K562 (cell line): ENCODE results near the gene PRDM16. TPM values are rescaled to one million over a fixed set of nuclear protein-coding genes. Genes with fewer than 3 reads are reported as not detected.

Experiments
- ATAC-seq: fragments of 200-7000 bp; cut with Tn5 transposase; 3 replicates; pipeline ENCODE4 v1.9.1; 2020; ENCODE audit warnings: moderate library complexity
- BruUV-seq: library from RNA; stranded (reverse); fragments of 400-500 nt; replicated peaks from 2 replicates; lab custom pipeline; 2021; lab: Mats Ljungman, UMichigan
- CTCF ChIA-PET: fragments of 300-600 bp; formaldehyde crosslinking; extraction: SDS; loops from one replicate; lab custom pipeline; 2021; ENCODE audit warnings: low intra/inter-chr PET ratio; lab: Yijun Ruan, JAX
- POLR2A ChIA-PET: fragments of 300-600, 350-650 bp; sonication (Branson Sonifier 250); formaldehyde crosslinking; extraction: SDS; loops from one replicate; lab custom pipeline; 2021; ENCODE audit warnings: antibody characterized with exemption, inconsistent platforms; lab: Yijun Ruan, JAX
- DNase-seq, 4 experiments: peaks; one replicate each; pipeline versions ENCODE4 v3.0.0 to v3.0.0-alpha.2; 2011 to 2018; ENCODE audit warnings: low spot score in 3 of 4, mixed read lengths in 3 of 4; ENCODE audit errors: extremely low read depth in 1 of 4
- FAIRE-seq: peaks from 2 replicates; lab custom pipeline; 2011; peaks lifted over from hg19 to GRCh38; lab: Jason Lieb, UNC
- H2AFZ ChIP-seq: 2 replicates; pipeline ENCODE4 v1.6.0; 2011; ENCODE audit warnings: low read depth, low read length, control low read depth, inconsistent platforms
- H3K27ac ChIP-seq: fragments of 200-600 bp; 3 replicates; pipeline ENCODE4 v1.8.0; 2011; ENCODE audit warnings: low read depth, mild to moderate bottlenecking, control low read depth, inconsistent platforms, low read length, moderate library complexity, mixed read lengths; ENCODE audit errors: extremely low read depth
- H3K27me3 ChIP-seq, 2 experiments: fragments of 300-600 bp in 1 of 2; 2 replicates in 1 of 2; 3 replicates in 1 of 2; pipeline versions ENCODE4 v1.6.0 to v1.8.0; 2011; ENCODE audit warnings: inconsistent platforms in 2 of 2, low read length in 2 of 2, mild to moderate bottlenecking in 1 of 2, mixed read lengths in 1 of 2, moderate library complexity in 1 of 2; ENCODE audit not compliant: control insufficient read depth in 2 of 2, insufficient read depth in 2 of 2
- H3K36me3 ChIP-seq: fragments of 300-600 bp; 3 replicates; pipeline ENCODE4 v1.8.0; 2011; ENCODE audit warnings: mild to moderate bottlenecking, low read length, inconsistent platforms; ENCODE audit not compliant: control insufficient read depth, insufficient read depth
- H3K4me1 ChIP-seq, 2 experiments: fragments of 200-600 bp in 1 of 2; replicated peaks in 1 of 2; 2 replicates in 1 of 2; 3 replicates in 1 of 2; pipeline versions ENCODE4 v1.5.1 to v1.8.0; 2011; ENCODE audit warnings: inconsistent platforms in 2 of 2, low read length in 2 of 2, mild to moderate bottlenecking in 1 of 2, mixed read lengths in 1 of 2, moderate library complexity in 1 of 2; ENCODE audit not compliant: control insufficient read depth in 2 of 2, insufficient read depth in 2 of 2
- H3K4me2 ChIP-seq: 2 replicates; pipeline ENCODE4 v1.6.1; 2011; ENCODE audit warnings: low read length, control low read depth, inconsistent platforms, mixed read lengths; ENCODE audit not compliant: insufficient read depth
- H3K4me3 ChIP-seq: fragments of 200-600 bp; sonication (generic), shearing (Covaris generic); 2 replicates; pipeline ENCODE4 v1.5.1; 2016; ENCODE audit warnings: control low read depth, inconsistent platforms
- H3K79me2 ChIP-seq: fragments of 200-600 bp; 3 replicates; pipeline ENCODE4 v1.8.0; 2011; ENCODE audit warnings: low read length, inconsistent platforms; ENCODE audit not compliant: control insufficient read depth, insufficient read depth
- H3K9ac ChIP-seq, 2 experiments: 2 replicates each; pipeline versions ENCODE4 v1.6.0 to v1.6.1; 2011; ENCODE audit warnings: low read depth in 2 of 2, low read length in 2 of 2, control low read depth in 1 of 2, inconsistent platforms in 1 of 2, mild to moderate bottlenecking in 1 of 2, mixed read lengths in 1 of 2; ENCODE audit not compliant: insufficient read depth in 1 of 2
- H3K9me1 ChIP-seq: one replicate; pipeline ENCODE4 v1.6.0; 2011; ENCODE audit warnings: inconsistent platforms, mild to moderate bottlenecking, low read length, moderate library complexity; ENCODE audit not compliant: control insufficient read depth, insufficient read depth
- H3K9me3 ChIP-seq: replicated peaks from 2 replicates; pipeline ENCODE4 v1.5.1; 2011; ENCODE audit warnings: low read depth, low read length, inconsistent platforms; ENCODE audit not compliant: control insufficient read depth, insufficient read depth
- H4K20me1 ChIP-seq: replicated peaks from 2 replicates; pipeline ENCODE4 v1.6.1; 2011; ENCODE audit warnings: low read length, inconsistent platforms, mixed read lengths; ENCODE audit not compliant: control insufficient read depth, insufficient read depth
- BRD4 ChIP-seq: fragments of 200-600 bp; sonication (generic); IDR thresholded peaks from 2 replicates; pipeline ENCODE4 v1.6.1; 2017; ENCODE audit warnings: inconsistent platforms
- EHMT2 ChIP-seq: fragments of 450-650 bp; IDR thresholded peaks from 2 replicates; pipeline ENCODE4 v1.6.1; 2018; ENCODE audit warnings: antibody characterized with exemption
- HDAC2 ChIP-seq: fragments of 450-650 bp; IDR thresholded peaks from 2 replicates; pipeline ENCODE4 v1.6.1; 2016; ENCODE audit warnings: mild to moderate bottlenecking
- KDM4B ChIP-seq, 2 experiments: fragments of 450-650 bp in 1 of 2; sonication (generic) in 1 of 2; IDR thresholded peaks; 2 replicates each; pipeline ENCODE4 v1.6.1; 2016 to 2017; ENCODE audit warnings: borderline replicate concordance in 2 of 2, antibody characterized with exemption in 1 of 2, low read depth in 1 of 2, mild to moderate bottlenecking in 1 of 2
- KLF6 ChIP-seq: fragments of 250-450 bp; sonication (Bioruptor Pico); IDR thresholded peaks from 2 replicates; pipeline ENCODE4 v1.4.0; 2020; ENCODE audit warnings: mild to moderate bottlenecking, moderate library complexity, borderline replicate concordance
- MCM7 ChIP-seq, 2 experiments: fragments of 450-650 bp; IDR thresholded peaks; 2 replicates each; pipeline ENCODE4 v1.6.1; 2016 to 2018
- NELFE ChIP-seq: IDR thresholded peaks from 2 replicates; pipeline ENCODE4 v1.6.1; 2011; ENCODE audit warnings: mild to moderate bottlenecking; ENCODE audit not compliant: insufficient read depth, insufficient read length
- ZKSCAN3 ChIP-seq: fragments of 250-450 bp; sonication (Bioruptor Pico); IDR thresholded peaks from 2 replicates; pipeline ENCODE4 v1.4.0; 2020
- WGBS: fragments of 100-300 bp; shearing (Covaris generic); methylation state at CpG from one replicate; pipeline ENCODE4 v1.1.6; 2016; ENCODE audit warnings: low coverage, mixed read lengths; ENCODE audit not compliant: insufficient coverage; ENCODE audit errors: missing lambda C conversion rate; 5-methylcytosine and 5-hydroxymethylcytosine counted together
- in situ Hi-C: fragments of 300-500 bp; cut with MboI; formaldehyde crosslinking; loops from 4 replicates; pipeline ENCODE4 v1.15.0; 2018; ENCODE audit warnings: inconsistent platforms, mixed read lengths
- intact Hi-C: fragments of 100-400 bp; cut with micrococcal nuclease; formaldehyde crosslinking; loops from 2 replicates; pipeline ENCODE4 v1.14.2; 2022
- polyA plus RNA-seq, 8 experiments: library from polyadenylated mRNA; depleted of rRNA in 4 of 8; stranded (reverse) in 5 of 8; unstranded in 3 of 8; fragments of >200 nt; fragmentation: Nextera tagmentation in 2 of 8; fragmentation: Illumina TruSeq in 1 of 8; extraction: Ambion mirVana in 2 of 8; extraction: Trizol in 1 of 8; gene quantifications; 2 replicates each; pipeline versions ENCODE4 v1.2.1 to v1.2.3, GENCODE V29; 2011 to 2014; ENCODE audit warnings: inconsistent platforms in 1 of 8, missing spikeins in 1 of 8
- total RNA-seq, 7 experiments: library from RNA; depleted of rRNA in 6 of 7; stranded (reverse); fragments of >200 nt in 6 of 7; fragmentation: Illumina TruSeq in 2 of 7; extraction: Trizol in 2 of 7; gene quantifications; 2 replicates each; pipeline versions ENCODE4 v1.2.1 to v1.2.3, GENCODE V29; 2011 to 2021; ENCODE audit warnings: low replicate concordance in 1 of 7
- TF ChIP-seq, protein P1 (sequence below): fragments of 450-650 bp; formaldehyde crosslinking; IDR thresholded peaks from 2 replicates; pipeline ENCODE4 v1.4.0; 2020; ENCODE audit warnings: mild to moderate bottlenecking, moderate library complexity
- TF ChIP-seq, protein P2 (sequence below): fragments of 450-650 bp; IDR thresholded peaks from 2 replicates; pipeline ENCODE4 v1.6.1; 2018; ENCODE audit not compliant: partially characterized antibody
- TF ChIP-seq, protein P3 (sequence below): sonication (generic); formaldehyde crosslinking; IDR thresholded peaks from 2 replicates; pipeline ENCODE4 v1.8.0; 2022; ENCODE audit warnings: mild to moderate bottlenecking, missing genetic modification reagents
- TF ChIP-seq, protein P4 (sequence below): fragments of 250-450 bp; sonication (Bioruptor Pico); IDR thresholded peaks from 2 replicates; pipeline ENCODE4 v1.4.0; 2020; ENCODE audit warnings: mild to moderate bottlenecking, moderate library complexity, borderline replicate concordance

The PRDM16 gene
- total and polyA plus RNA-seq, 9 of the 15 experiments (the other 6 are each of a cell fraction or from before 2014, with no cell fraction given), result 0.10 to 0.27 TPM; not detected in 7

DNA sequence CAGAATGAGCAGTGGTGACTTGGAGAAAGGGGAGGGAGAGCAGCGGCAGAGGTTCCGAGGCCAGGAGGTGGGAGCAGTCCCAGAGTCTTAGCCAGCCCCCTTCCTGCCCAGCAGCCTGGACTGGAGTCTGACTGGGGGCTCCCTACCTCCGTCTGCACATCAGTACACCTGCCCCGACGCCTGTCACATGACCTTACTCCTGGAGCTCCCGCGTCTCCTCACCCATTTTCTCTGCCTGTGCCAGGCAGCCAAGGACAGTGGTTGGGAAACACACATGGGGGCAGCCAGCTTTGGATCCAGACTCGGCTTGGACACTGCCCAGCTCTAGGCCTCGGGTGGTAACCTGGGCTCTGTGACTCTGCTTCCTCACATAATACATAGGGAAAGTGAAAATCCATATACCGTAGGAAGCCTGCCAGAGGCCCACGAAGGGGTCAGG lies 30.9 kb upstream of the PRDM16 start:
- Histone ChIP-seq H3K27ac (no peak overlapping the region), H3K9ac (no peak overlapping the region; a peak in 1 of 4 replicates), H3K79me2 (no peaks in the 10 kb centered on the region), H3K9me1 (no peaks in the 10 kb centered on the region), H3K4me2 (no peak overlapping the region), H3K4me1 (no peaks in the 10 kb centered on the region), H3K4me3 (no peak overlapping the region), H3K9me3 (no peaks in the 10 kb centered on the region), H2AFZ (no peak overlapping the region), H4K20me1 (no peaks in the 10 kb centered on the region), H3K36me3 (no peaks in the 10 kb centered on the region), H3K27me3 (peaks cover 0 to 23% of the 10 kb centered on the region in 2 experiments; a peak in 3 of 5 replicates)
- intact Hi-C loops (no loop called here), in situ Hi-C loops (no loop called here)
- POLR2A ChIA-PET, result no interaction called here
- WGBS, result 5% methylated on average over 9 of the region's 11 CpGs
- no TSS peak for BruUV-seq
- ATAC-seq (no peak), FAIRE-seq (no peak), DNase-seq (no peak)
- TF ChIP-seq MCM7 (IDR thresholded peaks at IDR 0.05) (no peak), ZKSCAN3 (no peak), BRD4 (no peak), HDAC2 (no peak), KDM4B (IDR thresholded peaks at IDR 0.05; ENCODE audit: borderline replicate concordance in 2 of 2, low read depth in 1 of 2) (no peak), NELFE (no peak), EHMT2 (no peak), KLF6 (no peak)
- TF ChIP-seq, protein P1, sequence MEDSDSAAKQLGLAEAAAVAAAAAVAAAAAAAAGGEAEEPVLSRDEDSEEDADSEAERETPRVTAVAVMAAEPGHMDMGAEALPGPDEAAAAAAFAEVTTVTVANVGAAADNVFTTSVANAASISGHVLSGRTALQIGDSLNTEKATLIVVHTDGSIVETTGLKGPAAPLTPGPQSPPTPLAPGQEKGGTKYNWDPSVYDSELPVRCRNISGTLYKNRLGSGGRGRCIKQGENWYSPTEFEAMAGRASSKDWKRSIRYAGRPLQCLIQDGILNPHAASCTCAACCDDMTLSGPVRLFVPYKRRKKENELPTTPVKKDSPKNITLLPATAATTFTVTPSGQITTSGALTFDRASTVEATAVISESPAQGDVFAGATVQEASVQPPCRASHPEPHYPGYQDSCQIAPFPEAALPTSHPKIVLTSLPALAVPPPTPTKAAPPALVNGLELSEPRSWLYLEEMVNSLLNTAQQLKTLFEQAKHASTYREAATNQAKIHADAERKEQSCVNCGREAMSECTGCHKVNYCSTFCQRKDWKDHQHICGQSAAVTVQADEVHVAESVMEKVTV, result no peak
- TF ChIP-seq, protein P2, sequence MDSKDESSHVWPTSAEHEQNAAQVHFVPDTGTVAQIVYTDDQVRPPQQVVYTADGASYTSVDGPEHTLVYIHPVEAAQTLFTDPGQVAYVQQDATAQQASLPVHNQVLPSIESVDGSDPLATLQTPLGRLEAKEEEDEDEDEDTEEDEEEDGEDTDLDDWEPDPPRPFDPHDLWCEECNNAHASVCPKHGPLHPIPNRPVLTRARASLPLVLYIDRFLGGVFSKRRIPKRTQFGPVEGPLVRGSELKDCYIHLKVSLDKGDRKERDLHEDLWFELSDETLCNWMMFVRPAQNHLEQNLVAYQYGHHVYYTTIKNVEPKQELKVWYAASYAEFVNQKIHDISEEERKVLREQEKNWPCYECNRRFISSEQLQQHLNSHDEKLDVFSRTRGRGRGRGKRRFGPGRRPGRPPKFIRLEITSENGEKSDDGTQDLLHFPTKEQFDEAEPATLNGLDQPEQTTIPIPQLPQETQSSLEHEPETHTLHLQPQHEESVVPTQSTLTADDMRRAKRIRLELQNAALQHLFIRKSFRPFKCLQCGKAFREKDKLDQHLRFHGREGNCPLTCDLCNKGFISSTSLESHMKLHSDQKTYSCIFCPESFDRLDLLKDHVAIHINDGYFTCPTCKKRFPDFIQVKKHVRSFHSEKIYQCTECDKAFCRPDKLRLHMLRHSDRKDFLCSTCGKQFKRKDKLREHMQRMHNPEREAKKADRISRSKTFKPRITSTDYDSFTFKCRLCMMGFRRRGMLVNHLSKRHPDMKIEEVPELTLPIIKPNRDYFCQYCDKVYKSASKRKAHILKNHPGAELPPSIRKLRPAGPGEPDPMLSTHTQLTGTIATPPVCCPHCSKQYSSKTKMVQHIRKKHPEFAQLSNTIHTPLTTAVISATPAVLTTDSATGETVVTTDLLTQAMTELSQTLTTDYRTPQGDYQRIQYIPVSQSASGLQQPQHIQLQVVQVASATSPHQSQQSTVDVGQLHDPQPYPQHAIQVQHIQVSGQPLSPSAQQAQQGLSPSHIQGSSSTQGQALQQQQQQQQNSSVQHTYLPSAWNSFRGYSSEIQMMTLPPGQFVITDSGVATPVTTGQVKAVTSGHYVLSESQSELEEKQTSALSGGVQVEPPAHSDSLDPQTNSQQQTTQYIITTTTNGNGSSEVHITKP, result no peak
- TF ChIP-seq, protein P3, sequence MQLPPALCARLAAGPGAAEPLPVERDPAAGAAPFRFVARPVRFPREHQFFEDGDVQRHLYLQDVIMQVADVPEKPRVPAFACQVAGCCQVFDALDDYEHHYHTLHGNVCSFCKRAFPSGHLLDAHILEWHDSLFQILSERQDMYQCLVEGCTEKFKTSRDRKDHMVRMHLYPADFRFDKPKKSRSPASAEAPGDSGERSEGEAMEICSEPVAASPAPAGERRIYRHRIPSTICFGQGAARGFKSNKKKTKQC (CRISPR knock-in tag), result no peak
- TF ChIP-seq, protein P4, sequence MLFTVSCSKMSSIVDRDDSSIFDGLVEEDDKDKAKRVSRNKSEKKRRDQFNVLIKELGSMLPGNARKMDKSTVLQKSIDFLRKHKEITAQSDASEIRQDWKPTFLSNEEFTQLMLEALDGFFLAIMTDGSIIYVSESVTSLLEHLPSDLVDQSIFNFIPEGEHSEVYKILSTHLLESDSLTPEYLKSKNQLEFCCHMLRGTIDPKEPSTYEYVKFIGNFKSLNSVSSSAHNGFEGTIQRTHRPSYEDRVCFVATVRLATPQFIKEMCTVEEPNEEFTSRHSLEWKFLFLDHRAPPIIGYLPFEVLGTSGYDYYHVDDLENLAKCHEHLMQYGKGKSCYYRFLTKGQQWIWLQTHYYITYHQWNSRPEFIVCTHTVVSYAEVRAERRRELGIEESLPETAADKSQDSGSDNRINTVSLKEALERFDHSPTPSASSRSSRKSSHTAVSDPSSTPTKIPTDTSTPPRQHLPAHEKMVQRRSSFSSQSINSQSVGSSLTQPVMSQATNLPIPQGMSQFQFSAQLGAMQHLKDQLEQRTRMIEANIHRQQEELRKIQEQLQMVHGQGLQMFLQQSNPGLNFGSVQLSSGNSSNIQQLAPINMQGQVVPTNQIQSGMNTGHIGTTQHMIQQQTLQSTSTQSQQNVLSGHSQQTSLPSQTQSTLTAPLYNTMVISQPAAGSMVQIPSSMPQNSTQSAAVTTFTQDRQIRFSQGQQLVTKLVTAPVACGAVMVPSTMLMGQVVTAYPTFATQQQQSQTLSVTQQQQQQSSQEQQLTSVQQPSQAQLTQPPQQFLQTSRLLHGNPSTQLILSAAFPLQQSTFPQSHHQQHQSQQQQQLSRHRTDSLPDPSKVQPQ (CRISPR knock-in tag), result no peak
- CTCF ChIA-PET, result interaction anchor here (0.6 kb wide), 1 partner anchor 17 kb away, joined by 3 read pairs; no protein-coding TSS in a partner anchor
